CD4-positive, alpha-beta T cell treated with Interleukin-6 at 100 ng/mL for 8 hours (primary cell): ENCODE data around the gene ZFPM1.
A peak's percentile ranks its signal among the peaks of the same experiment; 100 is the strongest.

Experiments used
- DNase-seq: peaks from one replicate; pipeline ENCODE4 v3.0.0-alpha.2; 2020; ENCODE audit warnings: mixed read lengths, low spot score

Gene ZFPM1

DNA sequence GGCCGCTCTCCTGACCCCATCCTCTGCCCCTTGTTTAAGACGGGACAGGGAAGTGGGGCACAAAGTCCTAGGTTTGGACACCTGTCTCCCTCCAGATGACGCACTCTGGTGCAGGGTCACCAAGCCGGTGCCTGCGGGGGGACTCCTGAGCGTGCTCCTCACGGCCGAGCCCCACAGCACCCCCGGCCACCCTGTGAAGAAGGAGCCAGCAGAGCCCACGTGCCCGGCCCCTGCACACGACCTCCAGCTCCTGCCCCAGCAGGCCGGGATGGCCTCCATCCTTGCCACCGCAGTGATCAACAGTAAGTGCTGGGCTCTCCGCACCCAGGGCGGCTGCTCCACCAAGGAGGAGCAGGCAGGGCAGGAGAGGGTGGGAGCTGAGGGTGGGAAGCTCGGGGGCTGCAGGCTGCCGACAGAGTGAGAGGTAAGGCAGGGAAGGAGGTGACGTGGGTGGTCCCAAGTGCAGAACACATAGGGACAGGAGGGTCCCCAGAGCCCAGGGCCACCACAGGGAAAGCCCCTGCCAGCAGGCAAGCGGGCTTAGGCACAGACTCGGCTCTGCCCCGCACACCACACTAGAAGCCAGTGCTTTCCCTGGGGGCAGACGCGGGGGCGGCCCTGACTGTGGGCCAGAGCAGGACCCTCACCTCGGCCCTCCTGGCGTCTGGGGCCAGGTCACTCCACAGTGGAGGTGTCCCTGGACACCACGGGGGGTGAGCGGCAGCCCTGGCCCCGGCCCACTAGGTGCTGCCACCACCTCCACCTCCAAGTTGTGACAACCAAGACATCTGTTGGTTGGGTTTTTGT is 75.1 kb downstream of the ZFPM1 start:
- DNase-seq: no peak

DNA sequence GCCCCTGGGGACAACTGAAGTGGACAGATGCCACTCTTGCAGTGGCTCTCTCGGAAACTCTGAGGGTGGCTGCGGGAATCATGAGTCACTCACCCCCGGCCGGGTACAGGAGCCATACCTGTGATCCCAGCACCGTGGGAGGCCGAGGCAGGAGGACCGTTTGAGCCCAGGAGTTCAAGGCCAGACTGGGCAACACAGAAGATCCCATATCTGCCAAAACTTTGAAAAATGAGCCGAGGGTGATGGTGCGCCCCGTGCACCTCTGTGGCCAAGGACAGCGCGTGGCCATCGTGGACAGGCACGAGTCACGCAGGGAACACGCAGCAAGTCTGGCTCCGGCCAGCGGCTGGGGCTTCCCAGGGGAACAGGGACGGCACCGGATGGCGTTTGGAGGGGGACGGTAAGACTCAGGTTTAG is 75.8 kb downstream of the ZFPM1 start:
- no peak for DNase-seq

DNA sequence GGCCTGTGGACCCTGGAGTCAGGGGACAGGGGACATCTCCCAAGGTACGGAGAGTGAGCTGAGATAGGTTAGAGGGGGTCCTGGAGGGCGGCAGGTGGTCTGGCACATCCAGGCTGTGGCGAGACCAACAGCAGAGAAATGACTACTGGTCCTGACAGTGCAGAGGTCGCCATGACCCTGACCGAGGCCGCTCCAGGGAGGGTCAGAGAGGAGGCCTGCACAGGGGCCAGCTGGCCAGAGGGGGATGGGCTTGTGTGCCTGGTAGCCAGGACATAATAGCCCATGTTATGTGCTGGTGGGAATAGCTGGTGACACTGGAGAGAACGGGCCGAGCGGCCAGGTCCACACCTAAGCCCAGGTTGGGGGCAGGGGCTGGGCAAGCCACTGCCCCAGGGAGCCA is 76.5 kb downstream of the ZFPM1 start:
- no peak for DNase-seq

GRCh38 chr16:88530051-88530857 is 77.2 kb downstream of the ZFPM1 start:
- DNase-seq: no peak

- DNase-seq: no peak
These were observed 77.8 kb downstream of the ZFPM1 start for GRCh38 chr16:88530858-88531203.

DNA sequence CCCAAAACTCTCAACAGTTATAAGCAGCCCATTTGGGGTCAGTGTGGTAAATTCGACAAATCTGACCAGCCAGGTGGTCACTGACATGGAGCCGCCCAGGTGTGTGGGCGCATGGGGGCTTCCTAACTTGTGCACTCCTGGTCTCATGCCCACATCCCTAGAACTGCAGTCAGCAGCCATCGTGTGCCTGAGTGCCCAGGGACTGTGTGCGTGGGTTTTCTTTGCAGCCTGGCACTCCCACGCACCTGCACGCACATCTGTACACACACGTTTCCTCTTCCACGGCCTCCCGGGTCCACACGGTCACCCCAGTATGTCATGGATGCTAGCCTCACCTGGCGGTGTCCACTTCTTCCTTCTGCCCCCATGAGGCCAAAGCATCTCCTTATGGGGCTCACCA is 78.3 kb downstream of the ZFPM1 start:
- DNase-seq: no peak

GRCh38 chr16:88531931-88532433 is 78.9 kb downstream of the ZFPM1 start:
- DNase-seq: no peak

- DNase-seq: no peak
These were observed 79.6 kb downstream of the ZFPM1 start for GRCh38 chr16:88532434-88533241.

- DNase-seq: no peak
These were observed 80.4 kb downstream of the ZFPM1 start for GRCh38 chr16:88533381-88533917.

DNA sequence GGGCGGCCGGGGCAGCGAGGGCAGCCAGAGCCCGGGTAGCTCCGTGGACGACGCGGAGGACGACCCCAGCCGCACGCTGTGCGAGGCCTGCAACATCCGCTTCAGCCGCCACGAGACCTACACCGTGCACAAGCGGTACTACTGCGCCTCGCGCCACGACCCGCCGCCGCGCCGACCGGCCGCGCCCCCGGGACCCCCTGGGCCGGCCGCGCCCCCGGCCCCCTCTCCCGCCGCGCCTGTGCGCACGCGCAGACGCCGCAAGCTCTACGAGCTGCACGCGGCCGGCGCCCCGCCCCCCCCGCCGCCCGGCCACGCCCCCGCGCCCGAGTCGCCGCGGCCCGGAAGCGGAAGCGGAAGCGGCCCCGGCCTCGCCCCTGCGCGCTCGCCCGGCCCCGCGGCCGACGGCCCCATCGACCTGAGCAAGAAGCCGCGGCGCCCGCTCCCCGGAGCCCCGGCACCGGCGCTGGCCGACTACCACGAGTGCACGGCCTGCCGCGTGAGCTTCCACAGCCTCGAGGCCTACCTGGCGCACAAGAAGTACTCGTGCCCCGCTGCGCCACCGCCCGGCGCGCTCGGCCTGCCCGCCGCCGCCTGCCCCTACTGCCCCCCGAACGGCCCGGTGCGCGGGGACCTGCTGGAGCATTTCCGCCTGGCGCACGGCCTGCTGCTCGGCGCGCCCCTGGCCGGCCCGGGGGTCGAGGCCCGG is 81.0 kb downstream of the ZFPM1 start:
- DNase-seq: peak; percentile 78

- DNase-seq: no peak
These were observed 81.6 kb downstream of the ZFPM1 start for GRCh38 chr16:88534638-88535190.

DNA sequence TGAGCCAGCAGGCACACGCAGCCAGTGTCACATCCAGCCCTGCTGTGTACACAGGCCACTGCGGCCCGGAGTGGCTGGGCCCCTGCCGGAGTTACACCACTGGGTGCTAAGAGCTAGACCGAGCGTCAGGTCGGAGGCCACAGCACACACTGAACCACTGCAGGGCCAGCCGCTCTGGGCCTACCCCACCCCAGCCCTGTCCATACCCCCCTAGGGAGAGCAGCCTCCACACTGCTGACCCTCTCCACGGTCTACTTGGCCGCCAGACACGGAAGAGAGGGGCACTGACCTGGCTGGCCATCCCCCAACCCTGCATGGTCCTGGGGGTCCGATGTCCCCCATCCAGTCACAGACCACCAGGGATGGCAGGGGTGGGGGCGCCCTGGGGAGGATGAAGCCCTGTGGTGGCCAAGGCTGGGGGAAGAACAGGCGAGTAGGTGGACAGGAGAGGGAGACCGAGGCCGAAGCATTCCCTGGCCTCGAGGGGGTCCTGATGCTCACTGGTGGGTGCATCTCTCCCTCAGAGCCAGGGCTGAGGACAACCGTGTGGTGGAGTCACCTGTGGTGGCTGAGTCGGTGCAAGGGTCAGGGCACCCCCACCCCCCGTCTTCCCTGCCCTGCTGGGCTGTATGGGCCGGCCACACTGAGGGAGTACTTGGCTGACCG is 82.2 kb downstream of the ZFPM1 start:
- no peak for DNase-seq

DNA sequence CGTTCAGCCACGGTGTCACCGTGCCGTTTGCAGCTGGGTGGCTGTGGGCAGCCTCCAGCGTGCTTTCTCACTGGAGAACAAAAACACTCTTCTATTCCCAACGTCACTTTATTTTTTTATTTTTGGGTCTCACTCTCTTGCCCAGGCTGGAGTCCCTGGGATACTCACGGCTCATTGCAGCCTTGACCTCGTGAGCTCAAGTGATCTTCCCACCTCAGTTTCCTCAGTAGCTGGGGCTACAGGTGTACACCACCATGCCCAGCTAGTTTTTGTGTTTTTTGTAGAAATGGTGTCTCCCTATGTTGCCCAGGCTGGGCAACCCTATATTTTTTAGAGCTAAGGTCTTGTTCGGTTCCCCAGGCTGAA is 82.8 kb downstream of the ZFPM1 start:
- no peak for DNase-seq

GRCh38 chr16:88536510-88536909 is 83.4 kb downstream of the ZFPM1 start:
- DNase-seq: no peak

DNA sequence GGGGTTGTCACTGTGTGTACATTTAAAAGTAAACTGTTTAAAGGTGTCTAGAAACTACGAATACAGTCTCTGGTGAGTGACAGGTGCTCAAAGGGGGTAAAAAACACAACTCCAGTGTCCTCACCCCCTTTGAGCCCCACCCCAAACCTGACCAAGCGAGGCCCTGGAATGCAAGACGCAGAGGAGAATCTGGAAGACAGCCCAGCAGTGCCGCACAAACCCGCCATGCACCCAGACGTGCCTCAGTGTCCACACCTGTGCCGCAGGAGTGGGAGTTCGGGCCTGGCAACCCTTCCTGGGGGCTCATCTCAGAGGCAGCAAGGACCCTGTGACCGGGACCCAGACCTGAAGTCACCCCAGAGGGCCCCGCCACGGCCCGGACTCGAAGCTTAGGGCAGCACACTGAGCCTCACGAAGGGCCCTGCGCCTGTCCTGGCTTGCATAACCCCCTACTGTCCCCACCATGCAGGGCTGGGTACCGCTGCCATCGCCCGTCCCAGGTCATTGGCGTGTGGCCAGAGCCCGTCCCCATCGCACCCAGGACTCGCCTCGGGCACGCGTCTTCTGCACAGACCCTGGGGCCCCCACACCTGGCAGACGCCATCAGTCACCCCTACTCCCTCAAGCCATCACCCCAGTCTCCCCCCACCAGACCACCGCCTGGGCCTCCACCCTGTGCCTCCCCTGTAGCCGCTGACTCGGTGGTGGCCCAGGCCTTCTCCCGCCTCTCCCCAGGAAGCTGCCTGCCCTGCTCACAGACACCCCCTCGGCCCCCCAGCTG is 84.1 kb downstream of the ZFPM1 start:
- DNase-seq: no peak

- DNase-seq: no peak
These were observed 84.8 kb downstream of the ZFPM1 start for GRCh38 chr16:88537859-88538258.

DNA sequence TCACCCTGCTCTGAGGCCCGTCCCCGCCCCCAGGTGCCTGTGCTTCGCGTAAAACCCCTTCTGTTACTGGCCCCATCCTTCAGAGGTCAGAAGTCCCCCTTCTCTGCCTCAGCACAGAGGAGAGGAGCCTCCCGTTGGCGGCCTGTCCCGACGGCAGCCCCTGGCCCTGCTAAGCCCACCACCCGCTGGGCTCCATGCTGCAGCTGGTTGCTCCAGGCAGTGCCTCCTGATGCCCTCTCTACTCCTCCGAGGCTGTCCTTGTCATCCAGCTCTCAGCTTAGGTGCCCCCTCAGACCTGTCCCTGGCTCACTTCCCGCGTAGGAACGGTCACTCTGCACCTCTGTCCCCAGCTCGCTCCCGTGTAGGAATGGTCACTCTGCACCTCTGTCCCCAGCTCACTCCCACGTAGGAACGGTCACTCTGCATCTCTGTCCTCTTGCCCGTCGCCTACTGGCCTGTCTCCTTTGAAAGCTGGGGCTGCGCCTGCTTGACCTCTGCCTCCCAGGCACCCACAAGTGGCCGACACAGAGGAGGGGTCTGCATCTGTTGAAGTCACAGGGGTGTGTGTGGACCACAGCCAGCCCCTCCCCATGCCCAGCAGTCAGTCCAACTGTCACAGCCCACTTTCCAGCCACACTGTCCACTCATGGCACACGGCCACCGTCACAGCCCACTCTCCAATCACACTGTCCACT is 85.4 kb downstream of the ZFPM1 start:
- DNase-seq: no peak

- no peak for DNase-seq
These were observed 86.2 kb downstream of the ZFPM1 start for GRCh38 chr16:88539261-88539651.

GRCh38 chr16:88539652-88540345 is 86.7 kb downstream of the ZFPM1 start:
- DNase-seq: no peak
